HG02840 (cell line): ENCODE measurements around the gene GLT1D1.
A peak's percentile ranks its signal among the peaks of the same experiment; 100 is the strongest.
"Not testable (repeated sequence)": the region's sequence is repeated elsewhere in the genome, so short reads cannot be mapped to it uniquely, and the experiment has no call there.

Experiments used
- ATAC-seq: cut with Tn5 transposase; IDR thresholded peaks from one replicate; pipeline ENCODE4 v1.9.1; 2021; ENCODE audit warnings: mild to moderate bottlenecking, moderate library complexity, moderate number of reproducible peaks; ENCODE audit not compliant: unreplicated experiment, low FRiP score

Gene GLT1D1

DNA sequence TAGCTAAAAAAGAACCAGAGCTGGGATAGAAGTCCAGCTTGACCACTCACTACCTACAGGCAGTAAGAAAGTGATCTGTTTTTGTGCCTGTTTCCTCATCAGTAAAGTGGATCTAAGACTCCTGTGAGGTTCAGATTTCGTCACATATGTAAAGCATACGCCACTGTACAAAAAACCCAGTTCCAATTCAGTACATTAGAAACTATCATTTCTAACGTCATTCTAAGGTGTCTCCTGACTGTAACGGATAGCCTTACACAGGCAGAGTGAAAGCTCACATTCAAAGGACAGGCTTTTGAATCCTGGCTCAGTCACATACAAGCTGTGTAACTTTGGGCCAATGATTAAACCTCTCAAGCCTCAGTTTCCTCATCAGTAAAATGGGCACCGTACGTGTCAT lies 33.0 kb upstream of the GLT1D1 start:
- no peak for ATAC-seq

DNA sequence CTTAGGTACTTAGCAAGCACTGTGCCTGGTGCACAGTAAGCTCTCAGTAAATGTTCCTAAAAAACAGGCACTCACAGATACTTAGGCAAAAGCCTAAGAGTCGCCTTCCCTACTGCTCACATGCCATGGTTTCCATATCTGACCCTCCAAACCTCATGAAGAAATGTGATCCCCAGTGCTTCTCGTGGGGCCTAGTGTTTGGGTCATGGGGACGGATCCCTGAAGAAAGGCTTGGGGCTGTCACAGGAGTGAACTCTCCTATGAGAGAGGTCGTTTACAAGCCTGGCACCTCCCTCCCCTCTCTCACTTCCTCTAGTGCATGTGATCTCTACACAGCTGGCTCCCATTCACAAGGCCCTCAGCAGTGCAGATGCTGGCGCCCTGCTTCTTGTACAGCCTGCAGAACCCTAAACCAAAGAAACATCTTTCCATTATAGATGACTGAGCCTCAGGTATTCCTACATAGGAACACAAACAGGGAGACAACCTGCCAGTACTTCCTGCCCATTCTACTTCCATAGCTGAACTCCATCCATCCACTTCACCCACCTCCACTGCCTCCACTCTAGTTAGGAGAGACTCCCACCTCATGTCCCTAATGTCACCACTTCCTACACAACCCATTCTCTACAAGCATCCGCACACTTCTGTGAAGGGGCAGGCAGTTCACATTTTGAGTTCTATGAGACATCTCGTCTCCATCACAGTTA lies 32.4 kb upstream of the GLT1D1 start:
- ATAC-seq = peak; percentile 48

DNA sequence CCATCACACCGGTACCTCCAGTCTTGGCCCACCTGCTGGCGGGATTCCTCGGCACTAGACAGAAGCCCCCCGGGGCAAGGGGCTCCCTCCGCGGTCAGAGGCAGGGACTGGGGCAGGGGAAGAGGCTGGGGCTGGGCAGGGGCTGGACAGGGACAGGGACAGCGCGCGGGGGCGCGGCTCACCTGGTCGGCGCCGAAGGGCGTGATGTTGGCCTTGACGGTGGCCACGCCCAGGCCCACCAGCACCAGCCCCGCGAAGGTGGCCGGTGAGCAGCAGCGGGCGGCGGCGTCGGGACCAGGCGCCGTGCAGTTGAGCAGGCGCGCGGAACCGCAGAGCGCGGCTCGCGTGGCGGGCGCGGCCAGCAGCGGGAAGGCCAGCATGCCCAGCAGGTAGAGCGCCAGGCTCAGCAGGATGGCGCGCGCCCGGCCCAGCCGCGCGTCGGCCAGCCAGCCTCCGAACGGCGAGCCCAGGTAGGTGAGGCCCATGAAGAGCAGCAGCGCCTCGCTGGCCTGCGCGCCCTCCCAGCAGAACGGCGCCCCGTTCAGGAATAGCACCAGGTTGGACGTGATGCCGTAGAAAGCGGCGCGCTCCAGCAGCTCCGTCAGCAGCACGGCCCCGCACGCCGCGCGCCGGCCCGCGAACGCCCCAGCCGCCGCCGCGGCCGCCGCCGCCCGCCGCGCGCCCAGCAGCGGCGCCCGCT lies 29.9 kb upstream of the GLT1D1 start:
- ATAC-seq = peak; percentile 23

DNA sequence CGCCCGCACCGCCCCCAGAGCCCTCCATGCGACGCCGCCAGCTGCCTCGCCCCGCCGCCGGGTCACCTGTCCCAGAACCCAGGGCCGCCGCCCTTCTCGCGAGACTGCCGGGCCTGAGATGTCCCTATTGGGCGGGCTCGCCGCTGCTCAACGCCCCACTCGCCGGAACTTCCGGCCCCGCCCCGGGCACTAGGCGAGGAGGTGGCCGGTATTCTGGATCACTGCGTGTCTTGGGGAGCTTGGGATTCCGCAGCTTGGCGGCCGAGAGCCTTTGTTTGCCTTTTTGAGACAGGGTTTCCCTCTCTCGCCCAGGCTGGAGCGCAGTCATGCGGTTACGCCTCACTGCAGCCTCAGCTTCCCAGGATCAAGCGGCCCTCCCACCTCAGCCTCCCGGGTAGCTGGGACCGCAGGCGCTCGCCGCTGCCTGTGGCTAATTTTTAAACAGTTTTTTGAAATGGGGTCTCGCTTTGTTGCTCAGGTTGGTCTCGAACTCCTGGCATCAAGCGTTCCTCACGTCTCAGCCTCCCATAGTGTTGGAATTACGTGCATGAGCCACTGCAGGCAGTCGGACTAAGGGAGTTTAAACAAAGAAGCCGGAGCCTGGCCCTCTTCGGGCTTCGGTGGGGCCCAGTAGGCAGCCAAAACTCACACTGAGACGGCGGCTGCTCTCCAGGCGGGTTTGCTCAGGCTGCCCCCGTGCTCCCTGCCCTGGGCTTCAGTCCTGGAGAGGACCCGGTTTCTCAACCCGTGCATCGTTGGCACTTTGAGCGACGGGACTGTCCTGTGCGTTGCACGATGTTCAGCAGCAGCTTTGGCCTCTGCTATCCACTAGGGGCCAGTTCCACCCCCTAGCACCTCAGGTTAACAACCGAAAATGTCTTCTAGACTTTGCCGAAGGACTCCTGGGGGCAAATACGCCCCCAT lies 29.1 kb upstream of the GLT1D1 start, which contains the start of gene SLC15A4:
Gene SLC15A4 (minus strand): TSS at position 43 of the 924 bp plus-strand sequence. CDS start 15 bp downstream, at position 28.
- peak; percentile 77 for ATAC-seq

DNA sequence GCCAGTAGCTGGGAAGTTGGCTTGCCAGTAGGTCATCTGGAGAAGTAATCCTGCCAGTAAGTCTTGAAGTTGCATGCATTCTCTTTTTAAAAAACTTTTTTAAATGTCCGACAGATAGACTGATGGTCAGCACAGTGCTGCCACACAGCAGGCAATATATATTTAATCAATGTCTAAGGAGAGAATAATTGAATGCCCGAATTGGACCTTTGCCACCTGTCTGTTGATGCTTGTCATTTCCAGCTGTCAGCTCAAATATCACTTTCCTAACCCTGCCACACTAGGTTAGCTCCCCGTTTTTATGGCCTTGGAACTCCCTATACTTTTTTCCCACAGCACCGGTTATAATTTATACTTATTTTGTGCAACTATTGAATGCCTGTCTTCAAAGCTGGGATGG lies 27.4 kb upstream of the GLT1D1 start:
- no peak for ATAC-seq

DNA sequence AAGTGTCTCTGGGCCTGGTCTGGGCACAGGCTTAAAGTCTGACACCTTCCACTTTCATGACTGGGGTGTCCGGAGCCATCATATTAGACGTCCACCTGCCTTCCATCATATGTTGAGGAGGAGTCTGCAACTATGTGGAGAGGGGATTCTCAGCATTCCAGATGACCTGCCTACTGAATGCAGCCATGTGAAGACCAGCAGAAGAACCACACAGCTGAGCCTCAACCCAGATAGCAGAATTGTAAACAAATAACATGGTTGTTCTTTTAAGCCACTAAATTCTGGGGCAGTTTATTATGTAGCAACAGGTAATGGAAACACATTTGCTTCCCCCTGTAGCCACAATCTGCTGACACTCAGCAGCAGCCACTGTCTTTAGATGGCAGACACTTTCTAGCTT lies 25.6 kb upstream of the GLT1D1 start:
- no peak for ATAC-seq

DNA sequence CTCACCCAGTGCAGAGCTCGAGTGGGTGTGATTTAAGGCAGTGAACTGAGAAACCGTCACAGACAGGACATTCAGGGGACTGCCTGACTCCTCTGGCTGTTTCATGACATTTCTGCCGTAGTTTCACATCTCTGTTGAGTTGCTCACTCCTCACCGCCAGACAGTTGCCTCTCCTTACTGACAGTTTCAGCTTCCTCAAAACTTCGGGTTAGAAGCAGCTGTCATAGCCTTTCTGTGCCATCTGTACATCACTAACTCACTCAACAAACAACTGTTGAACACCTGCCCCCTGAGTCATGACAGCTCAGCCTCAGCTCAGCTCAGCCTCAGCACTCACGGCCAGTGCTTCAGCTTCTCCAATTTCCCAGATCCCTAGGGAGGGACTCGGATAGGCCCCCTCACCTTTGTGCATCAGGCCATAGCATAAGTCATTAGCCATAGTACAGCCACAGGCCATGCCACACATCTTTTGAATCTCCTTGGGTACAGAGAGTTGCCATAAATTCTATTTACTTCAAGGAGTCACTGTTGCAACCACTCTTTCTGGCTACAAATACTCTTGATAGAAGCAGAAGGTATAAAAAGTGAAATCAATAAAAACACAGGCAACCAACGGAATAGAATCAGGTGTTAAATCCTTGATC lies 23.3 kb upstream of the GLT1D1 start:
- peak; percentile 88 for ATAC-seq

DNA sequence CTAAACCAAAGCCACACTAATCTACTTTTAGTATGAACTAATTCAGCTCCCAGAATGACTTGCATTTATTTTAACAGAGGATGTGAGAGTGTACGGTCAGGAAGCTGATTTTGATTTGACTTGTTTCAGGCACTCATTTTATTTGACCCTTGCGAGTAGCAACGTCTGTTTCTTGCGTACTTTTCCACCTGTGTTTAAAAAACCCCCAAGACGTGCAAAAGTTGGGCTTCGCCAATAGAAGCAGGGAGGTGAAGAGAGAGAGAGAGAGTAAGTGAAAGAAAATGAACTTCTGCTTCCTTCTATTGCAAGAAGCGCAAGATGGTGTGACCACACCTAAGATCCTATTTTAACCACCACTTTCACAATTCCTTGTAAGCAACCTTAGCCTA lies 22.8 kb upstream of the GLT1D1 start:
- ATAC-seq = peak; percentile 57

DNA sequence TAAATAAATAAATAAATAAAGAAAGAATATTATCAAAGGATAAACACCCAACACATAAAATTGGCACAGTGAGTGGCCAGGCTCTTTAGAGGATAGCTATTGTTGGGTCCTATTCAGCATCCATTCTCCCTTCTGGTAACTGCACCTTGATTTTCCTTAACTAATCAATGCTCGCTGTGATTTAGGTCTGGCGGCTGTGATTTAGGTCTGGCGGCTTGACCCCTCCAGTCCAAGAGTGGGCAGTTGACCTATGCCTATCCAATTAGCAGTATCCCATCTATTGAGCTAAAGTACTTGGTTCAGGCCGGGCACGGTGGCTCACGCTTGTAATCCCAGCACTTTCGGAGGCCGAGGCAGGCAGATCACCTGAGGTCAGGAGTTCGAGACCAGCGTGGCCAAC lies 19.9 kb upstream of the GLT1D1 start:
- no peak for ATAC-seq

DNA sequence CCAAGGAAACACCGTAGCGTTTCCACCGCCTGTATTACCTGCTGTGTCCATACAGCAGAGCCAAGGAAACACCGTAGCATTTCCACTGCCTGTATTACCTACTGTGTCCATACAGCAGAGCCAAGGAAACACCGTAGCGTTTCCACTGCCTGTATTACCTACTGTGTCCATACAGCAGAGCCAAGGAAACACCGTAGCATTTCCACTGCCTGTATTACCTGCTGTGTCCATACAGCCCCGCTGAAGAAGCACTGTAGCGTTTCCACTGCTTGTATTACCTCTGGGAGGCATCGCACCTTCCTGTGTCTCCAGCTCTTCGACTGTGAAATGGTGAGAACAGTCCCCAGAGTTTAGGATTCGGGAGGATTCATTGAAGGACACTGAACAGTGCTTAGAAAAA lies 13.4 kb upstream of the GLT1D1 start:
- not testable (repeated sequence) for ATAC-seq

DNA sequence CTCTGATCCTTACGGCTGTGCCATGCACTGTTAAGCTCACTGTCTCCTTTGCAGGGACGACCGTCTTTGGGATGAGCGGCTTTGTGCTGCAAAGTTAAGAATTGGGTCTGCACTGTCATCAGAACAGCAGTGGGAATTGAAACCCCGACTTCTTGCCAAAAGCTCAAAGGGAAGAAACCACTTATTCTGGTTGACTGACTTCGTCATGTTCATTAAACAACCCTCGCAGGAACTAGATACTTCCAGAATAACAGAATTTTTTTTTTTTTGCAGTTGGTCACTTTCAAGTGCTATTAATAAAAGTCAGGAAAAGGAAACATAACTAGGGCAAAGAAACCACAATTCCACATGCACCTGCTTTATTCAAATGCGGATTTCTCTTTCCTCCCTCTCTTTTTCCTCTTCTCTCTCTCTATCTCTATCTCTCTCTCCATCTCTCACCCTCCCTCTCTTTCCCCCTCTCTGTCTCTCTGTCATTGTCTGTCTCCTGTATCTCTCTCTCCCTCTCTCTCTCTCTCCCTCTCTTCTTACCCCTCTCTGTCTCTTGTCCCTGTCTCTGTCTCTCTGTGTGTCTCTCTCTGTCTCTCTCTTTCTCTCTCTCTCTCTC lies 12.3 kb upstream of the GLT1D1 start:
- peak; percentile 65 for ATAC-seq

DNA sequence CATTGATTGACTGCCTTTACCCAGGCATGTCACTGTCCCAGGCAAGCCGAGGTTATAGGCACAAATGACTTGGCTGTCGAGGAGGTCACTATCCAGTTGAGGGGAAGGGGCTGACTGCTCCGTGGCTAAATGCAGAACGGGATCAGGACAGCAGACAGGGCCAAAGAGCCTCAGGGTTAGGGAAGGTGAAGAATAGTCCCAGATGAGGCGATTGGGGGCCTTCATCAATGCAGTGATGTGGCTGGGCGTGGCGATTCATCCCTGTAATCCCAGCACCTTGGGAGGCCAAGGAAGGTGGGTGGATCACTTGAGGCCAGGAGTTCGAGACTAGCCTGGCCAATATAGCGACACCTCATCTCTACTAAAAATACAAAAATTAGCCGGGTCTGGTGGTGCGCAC lies 10.7 kb upstream of the GLT1D1 start:
- ATAC-seq = no peak

DNA sequence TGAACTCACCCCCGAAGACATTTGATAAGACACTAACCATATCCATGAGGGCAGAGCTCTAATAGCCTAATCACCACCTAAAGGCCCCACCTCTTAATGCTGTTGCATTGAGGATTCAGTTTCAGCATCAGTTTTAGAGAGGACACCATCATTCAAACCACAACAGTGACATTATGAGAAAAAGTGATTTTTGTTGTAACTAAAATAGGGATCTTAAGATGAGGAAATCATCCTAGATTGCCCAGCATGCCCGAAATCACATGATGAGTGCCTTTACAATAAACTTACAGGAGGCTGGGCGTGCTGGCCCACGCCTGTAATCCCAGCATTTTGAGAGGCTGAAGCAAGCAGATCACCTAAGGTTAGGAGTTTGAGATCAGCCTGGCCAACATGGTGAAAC lies 9.7 kb upstream of the GLT1D1 start:
- ATAC-seq = no peak

DNA sequence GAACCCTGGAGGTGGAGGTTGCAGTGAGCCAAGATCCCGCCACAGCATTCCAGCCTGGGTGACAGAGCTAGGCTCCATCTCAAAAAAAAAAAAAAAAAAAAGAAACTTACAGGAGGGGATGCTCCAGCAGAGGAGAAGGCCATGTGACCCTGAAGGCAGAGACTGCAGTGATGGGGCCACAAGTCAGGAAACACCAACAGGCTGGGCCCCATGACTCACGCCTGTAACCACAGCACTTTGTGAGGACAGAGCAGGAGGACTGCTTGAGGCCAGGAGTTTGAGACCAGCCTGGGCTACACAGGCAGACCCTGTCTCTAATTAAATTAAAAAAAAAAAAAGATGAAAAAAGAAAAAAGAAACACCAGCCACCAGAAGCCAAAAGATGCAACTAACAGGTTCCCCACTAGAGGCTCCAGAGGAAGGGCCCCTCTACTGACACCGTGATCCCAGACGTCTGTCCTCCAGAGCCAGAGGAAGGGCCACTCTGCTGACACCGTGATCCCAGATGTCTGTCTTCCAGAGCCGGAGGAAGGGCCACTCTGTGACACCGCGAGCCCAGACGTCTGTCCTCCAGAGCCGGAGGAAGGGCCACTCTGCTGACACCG lies 9.1 kb upstream of the GLT1D1 start:
- ATAC-seq = no peak

DNA sequence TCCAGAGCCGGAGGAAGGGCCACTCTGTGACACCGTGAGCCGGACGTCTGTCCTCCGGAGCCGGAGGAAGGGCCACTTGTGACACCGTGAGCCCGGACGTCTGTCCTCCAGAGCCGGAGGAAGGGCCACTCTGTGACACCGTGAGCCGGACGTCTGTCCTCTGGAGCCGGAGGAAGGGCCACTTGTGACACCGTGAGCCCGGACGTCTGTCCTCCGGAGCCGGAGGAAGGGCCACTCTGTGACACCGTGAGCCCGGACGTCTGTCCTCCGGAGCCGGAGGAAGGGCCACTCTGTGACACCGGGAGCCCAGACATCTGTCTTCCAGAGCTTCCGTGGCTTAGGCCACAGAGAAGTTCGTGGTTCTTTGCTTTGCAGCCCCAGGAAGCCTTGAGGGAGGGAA lies 6.6 kb upstream of the GLT1D1 start:
- not testable (repeated sequence) for ATAC-seq

DNA sequence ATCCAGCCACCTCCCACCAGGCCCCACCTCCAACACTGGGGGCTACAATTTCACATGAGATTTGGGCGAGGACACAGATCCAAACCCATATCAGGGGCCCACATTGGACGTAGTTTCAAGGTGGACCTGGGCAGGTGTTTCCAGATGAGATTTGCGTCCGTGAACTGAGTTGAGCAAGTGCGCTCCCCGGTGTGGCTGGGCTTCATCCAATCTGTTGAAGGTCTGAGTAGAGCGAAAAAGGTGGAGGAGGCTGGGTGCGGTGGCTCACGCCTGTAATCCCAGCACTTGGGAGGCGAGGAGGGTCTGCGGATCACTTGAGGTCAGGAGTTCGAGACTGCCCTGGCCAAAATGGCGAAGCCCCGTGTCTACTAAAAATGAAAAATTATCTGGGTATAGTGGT lies 4.9 kb upstream of the GLT1D1 start:
- no peak for ATAC-seq

DNA sequence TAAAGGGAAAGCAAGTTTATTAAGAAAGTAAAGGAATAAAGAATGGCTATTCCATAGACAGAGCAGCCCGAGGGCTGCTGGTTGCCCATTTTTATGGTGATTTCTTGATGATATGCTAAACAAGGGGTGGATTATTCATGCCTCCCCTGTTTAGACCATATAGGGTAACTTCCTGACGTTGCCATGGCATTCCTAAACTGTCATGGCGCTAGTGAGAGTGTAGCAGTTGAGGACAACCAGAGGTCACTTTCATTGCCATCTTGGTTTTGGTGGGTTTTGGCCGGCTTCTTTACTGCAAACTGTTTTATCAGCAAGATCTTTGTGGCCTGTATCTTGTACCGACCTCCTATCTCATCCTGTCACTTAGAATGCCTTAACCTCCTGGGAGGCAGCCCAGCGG lies 3.5 kb upstream of the GLT1D1 start:
- not testable (repeated sequence) for ATAC-seq

DNA sequence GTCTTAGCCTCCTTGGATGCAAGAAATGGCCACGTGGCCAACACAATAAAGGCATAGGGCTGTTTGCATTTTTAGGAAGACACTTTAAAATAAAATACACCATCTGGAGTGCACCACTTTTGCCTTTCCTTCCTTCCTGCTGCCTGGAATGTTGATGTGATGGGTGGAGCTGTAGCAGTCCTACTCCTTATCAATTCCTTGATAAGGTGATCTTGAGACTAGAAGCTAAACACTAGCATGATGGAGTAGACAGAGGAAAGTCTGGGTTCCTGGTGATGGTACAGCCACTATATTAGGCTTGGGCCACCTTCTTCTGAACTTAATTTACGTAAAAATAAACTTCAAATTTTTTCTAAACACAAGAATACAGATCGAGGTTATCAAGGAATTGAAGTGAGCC lies 2.9 kb upstream of the GLT1D1 start:
- no peak for ATAC-seq

DNA sequence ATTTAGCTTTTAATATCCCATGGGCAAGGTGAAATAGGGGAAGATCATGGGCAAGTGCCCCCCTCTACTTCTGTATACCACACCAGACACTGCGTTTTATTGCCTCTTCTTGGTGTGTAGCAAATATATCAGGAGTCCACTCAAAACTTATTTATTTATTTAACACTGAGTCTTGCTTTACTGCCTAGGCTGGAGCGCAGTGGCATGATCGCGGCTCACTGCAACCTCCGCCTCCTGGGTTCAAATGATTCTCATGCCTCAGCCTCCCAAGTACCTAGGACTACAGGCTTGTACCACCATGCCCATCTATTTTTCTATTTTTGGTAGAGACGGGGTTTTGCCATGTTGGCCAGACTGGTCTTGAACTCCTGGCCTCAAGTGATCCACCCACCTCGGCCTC lies 1.8 kb upstream of the GLT1D1 start:
- not testable (repeated sequence) for ATAC-seq
